GM12878 (cell line): ENCODE results near the gene TRIM50. TPM values are rescaled to one million over a fixed set of nuclear protein-coding genes. Genes with fewer than 3 reads are reported as not detected.

Experiments
- CEBPB ChIP-seq, 2 experiments: fragments of 150-350 bp in 1 of 2; IDR thresholded peaks; 2 replicates each; pipeline ENCODE4 v1.6.1; 2012 to 2014; ENCODE audit warnings: low read depth in 2 of 2, low read length in 2 of 2, borderline replicate concordance in 1 of 2, inconsistent platforms in 1 of 2
- CHD4 ChIP-seq: fragments of 200-600 bp; sonication (generic); IDR thresholded peaks from 2 replicates; pipeline ENCODE4 v1.6.1; 2016; ENCODE audit warnings: mild to moderate bottlenecking
- JUNB ChIP-seq: IDR thresholded peaks from 2 replicates; pipeline ENCODE4 v1.6.1; 2016; ENCODE audit warnings: antibody characterized with exemption, mild to moderate bottlenecking
- MEF2B ChIP-seq: fragments of 450-650 bp; IDR thresholded peaks from 2 replicates; pipeline ENCODE4 v1.6.1; 2018; ENCODE audit warnings: mild to moderate bottlenecking, moderate library complexity; ENCODE audit not compliant: partially characterized antibody, poor library complexity, severe bottlenecking
- MYB ChIP-seq: fragments of 150-350 bp; IDR thresholded peaks from 2 replicates; pipeline ENCODE4 v1.6.1; 2014; ENCODE audit warnings: mild to moderate bottlenecking, low read depth, low read length, borderline replicate concordance
- NBN ChIP-seq: fragments of 450-650 bp; IDR thresholded peaks from 2 replicates; pipeline ENCODE4 v1.6.1; 2016
- NFXL1 ChIP-seq: fragments of 450-650 bp; IDR thresholded peaks from 2 replicates; pipeline ENCODE4 v1.6.1; 2017; ENCODE audit warnings: antibody characterized with exemption, mild to moderate bottlenecking, borderline replicate concordance
- RAD21 ChIP-seq: IDR thresholded peaks from 2 replicates; pipeline ENCODE4 v1.6.1; 2011; ENCODE audit warnings: mild to moderate bottlenecking, low read depth, low read length, moderate library complexity; ENCODE audit not compliant: insufficient read depth
- SMARCA5 ChIP-seq: fragments of 450-650 bp; IDR thresholded peaks from 2 replicates; pipeline ENCODE4 v1.6.1; 2017; ENCODE audit warnings: mild to moderate bottlenecking
- STAT3 ChIP-seq: IDR thresholded peaks from 2 replicates; pipeline ENCODE4 v1.6.1; 2011; ENCODE audit warnings: low read depth, low read length, improper control_type of control experiment
- SUZ12 ChIP-seq: fragments of 200-600 bp; sonication (generic); IDR thresholded peaks from one replicate; pipeline ENCODE4 v1.6.1; 2018; ENCODE audit warnings: antibody characterized with exemption, mild to moderate bottlenecking; ENCODE audit not compliant: unreplicated experiment
- ZNF622 ChIP-seq: fragments of 450-650 bp; IDR thresholded peaks from 2 replicates; pipeline ENCODE4 v1.6.1; 2017; ENCODE audit warnings: mild to moderate bottlenecking, inconsistent platforms
- polyA plus RNA-seq, 11 experiments: library from polyadenylated mRNA; depleted of rRNA in 4 of 11; unstranded in 6 of 11; stranded (reverse) in 5 of 11; fragments of >200 nt; fragmentation: Nextera tagmentation in 4 of 11; fragmentation: Illumina TruSeq in 1 of 11; extraction: Ambion mirVana in 4 of 11; extraction: Trizol in 1 of 11; gene quantifications; 1 replicate in 1 of 11; 2 replicates in 10 of 11; pipeline versions ENCODE4 v1.2.1 to v1.2.3, GENCODE V29; 2011 to 2016; ENCODE audit warnings: inconsistent platforms in 2 of 11, missing spikeins in 2 of 11, low read depth in 1 of 11
- total RNA-seq, 4 experiments: library from RNA; depleted of rRNA in 3 of 4; stranded (reverse); fragments of >200 nt in 3 of 4; fragmentation: Illumina TruSeq in 1 of 4; extraction: Trizol in 1 of 4; gene quantifications; 2 replicates each; pipeline versions ENCODE4 v1.2.1 to v1.2.3, GENCODE V29; 2013 to 2021
- TF ChIP-seq, protein P1 (sequence below): fragments of 450-650 bp; IDR thresholded peaks from 2 replicates; pipeline ENCODE4 v1.6.1; 2018; ENCODE audit warnings: borderline replicate concordance, mild to moderate bottlenecking; ENCODE audit not compliant: partially characterized antibody
- TF ChIP-seq, protein P2 (sequence below), 3 experiments: IDR thresholded peaks in 2 of 3; conservative IDR thresholded peaks in 1 of 3; 2 replicates each; pipeline ENCODE4 v1.5.1; 2011; ENCODE audit warnings: low read depth in 3 of 3, low read length in 3 of 3, mild to moderate bottlenecking in 3 of 3, control low read depth in 2 of 3, moderate library complexity in 2 of 3, inconsistent platforms in 1 of 3, mixed read lengths in 1 of 3; ENCODE audit not compliant: control insufficient read depth in 2 of 3, insufficient read depth in 1 of 3; ENCODE audit errors: extremely low read depth in 1 of 3
- TF ChIP-seq, protein P3 (sequence below): fragments of 450-650 bp; formaldehyde crosslinking; IDR thresholded peaks from 2 replicates; pipeline ENCODE4 v1.5.0; 2022; ENCODE audit warnings: mild to moderate bottlenecking, missing genetic modification characterization
- TF ChIP-seq, protein P4 (sequence below): IDR thresholded peaks from 2 replicates; pipeline ENCODE4 v1.6.1; 2012; ENCODE audit warnings: low read length, inconsistent platforms
- TF ChIP-seq, protein P5 (sequence below): fragments of 450-650 bp; IDR thresholded peaks from 2 replicates; pipeline ENCODE4 v1.6.1; 2016; ENCODE audit warnings: mild to moderate bottlenecking
- TF ChIP-seq, protein P6 (sequence below): fragments of 450-650 bp; IDR thresholded peaks from 2 replicates; pipeline ENCODE4 v1.6.1; 2016; ENCODE audit warnings: mild to moderate bottlenecking

The TRIM50 gene
- total and polyA plus RNA-seq, 10 of the 15 experiments (the other 5 are each of a cell fraction or from before 2014, with no cell fraction given), result not detected

DNA sequence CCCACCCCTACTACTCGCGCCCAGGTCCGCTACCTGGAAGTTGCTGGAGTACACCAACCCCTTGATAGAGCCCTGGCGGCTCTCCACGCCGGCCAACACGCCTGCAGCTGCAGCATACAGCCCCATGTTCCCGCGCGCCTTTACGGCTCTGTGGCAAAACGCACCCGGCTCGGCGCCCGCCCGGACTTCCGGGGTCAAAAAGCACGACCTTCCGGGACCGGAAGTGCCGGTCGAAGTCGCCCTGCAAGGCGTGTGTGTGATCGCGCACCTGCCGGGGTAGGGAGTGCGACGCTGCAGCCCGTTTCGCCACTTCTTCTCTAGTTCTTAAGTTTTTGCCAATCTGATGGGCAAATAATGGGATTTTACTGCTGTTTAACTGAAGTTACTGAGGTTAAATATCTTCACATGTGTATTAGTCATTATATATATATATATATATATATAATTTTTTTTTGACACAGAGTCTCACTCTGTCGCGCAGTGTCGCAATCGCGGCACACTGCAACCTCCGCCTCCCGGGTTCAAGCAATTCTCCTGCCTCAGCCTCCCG is 19.1 kb downstream of the TRIM50 start, which contains the start of gene NSUN5 (continued):
- TF ChIP-seq, protein P1, sequence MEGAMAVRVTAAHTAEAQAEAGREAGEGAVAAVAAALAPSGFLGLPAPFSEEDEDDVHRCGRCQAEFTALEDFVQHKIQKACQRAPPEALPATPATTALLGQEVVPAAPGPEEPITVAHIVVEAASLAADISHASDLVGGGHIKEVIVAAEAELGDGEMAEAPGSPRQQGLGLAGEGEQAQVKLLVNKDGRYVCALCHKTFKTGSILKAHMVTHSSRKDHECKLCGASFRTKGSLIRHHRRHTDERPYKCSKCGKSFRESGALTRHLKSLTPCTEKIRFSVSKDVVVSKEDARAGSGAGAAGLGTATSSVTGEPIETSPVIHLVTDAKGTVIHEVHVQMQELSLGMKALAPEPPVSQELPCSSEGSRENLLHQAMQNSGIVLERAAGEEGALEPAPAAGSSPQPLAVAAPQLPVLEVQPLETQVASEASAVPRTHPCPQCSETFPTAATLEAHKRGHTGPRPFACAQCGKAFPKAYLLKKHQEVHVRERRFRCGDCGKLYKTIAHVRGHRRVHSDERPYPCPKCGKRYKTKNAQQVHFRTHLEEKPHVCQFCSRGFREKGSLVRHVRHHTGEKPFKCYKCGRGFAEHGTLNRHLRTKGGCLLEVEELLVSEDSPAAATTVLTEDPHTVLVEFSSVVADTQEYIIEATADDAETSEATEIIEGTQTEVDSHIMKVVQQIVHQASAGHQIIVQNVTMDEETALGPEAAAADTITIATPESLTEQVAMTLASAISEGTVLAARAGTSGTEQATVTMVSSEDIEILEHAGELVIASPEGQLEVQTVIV, result peak; percentile 98
- TF ChIP-seq, protein P2, sequence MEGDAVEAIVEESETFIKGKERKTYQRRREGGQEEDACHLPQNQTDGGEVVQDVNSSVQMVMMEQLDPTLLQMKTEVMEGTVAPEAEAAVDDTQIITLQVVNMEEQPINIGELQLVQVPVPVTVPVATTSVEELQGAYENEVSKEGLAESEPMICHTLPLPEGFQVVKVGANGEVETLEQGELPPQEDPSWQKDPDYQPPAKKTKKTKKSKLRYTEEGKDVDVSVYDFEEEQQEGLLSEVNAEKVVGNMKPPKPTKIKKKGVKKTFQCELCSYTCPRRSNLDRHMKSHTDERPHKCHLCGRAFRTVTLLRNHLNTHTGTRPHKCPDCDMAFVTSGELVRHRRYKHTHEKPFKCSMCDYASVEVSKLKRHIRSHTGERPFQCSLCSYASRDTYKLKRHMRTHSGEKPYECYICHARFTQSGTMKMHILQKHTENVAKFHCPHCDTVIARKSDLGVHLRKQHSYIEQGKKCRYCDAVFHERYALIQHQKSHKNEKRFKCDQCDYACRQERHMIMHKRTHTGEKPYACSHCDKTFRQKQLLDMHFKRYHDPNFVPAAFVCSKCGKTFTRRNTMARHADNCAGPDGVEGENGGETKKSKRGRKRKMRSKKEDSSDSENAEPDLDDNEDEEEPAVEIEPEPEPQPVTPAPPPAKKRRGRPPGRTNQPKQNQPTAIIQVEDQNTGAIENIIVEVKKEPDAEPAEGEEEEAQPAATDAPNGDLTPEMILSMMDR (IDR thresholded peaks at IDR 0.05 in 2 of 3, conservative IDR thresholded peaks at IDR 0.05 in 1 of 3; ENCODE audit: control insufficient read depth in 2 of 3, extremely low read depth in 1 of 3, insufficient read depth in 1 of 3, low read depth in 3 of 3, low read length in 3 of 3), result no peak
- TF ChIP-seq SMARCA5 (no peak; the same call in 1 of the 2 replicates), RAD21 (0 out of 2 replicates have a peak, but pooled peaks have one; percentile 4), JUNB (no peak), NBN (no peak), SUZ12 (no peak), STAT3 (no peak), CHD4 (no peak), MEF2B (no peak), ZNF622 (no peak), CEBPB (IDR thresholded peaks at IDR 0.05; ENCODE audit: borderline replicate concordance in 1 of 2, low read depth in 2 of 2, low read length in 2 of 2) (no peak), MYB (no peak), NFXL1 (no peak)
- TF ChIP-seq, protein P3, sequence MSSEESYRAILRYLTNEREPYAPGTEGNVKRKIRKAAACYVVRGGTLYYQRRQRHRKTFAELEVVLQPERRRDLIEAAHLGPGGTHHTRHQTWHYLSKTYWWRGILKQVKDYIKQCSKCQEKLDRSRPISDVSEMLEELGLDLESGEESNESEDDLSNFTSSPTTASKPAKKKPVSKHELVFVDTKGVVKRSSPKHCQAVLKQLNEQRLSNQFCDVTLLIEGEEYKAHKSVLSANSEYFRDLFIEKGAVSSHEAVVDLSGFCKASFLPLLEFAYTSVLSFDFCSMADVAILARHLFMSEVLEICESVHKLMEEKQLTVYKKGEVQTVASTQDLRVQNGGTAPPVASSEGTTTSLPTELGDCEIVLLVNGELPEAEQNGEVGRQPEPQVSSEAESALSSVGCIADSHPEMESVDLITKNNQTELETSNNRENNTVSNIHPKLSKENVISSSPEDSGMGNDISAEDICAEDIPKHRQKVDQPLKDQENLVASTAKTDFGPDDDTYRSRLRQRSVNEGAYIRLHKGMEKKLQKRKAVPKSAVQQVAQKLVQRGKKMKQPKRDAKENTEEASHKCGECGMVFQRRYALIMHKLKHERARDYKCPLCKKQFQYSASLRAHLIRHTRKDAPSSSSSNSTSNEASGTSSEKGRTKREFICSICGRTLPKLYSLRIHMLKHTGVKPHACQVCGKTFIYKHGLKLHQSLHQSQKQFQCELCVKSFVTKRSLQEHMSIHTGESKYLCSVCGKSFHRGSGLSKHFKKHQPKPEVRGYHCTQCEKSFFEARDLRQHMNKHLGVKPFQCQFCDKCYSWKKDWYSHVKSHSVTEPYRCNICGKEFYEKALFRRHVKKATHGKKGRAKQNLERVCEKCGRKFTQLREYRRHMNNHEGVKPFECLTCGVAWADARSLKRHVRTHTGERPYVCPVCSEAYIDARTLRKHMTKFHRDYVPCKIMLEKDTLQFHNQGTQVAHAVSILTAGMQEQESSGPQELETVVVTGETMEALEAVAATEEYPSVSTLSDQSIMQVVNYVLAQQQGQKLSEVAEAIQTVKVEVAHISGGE (CRISPR knock-in tag), result no peak
- TF ChIP-seq, protein P4, sequence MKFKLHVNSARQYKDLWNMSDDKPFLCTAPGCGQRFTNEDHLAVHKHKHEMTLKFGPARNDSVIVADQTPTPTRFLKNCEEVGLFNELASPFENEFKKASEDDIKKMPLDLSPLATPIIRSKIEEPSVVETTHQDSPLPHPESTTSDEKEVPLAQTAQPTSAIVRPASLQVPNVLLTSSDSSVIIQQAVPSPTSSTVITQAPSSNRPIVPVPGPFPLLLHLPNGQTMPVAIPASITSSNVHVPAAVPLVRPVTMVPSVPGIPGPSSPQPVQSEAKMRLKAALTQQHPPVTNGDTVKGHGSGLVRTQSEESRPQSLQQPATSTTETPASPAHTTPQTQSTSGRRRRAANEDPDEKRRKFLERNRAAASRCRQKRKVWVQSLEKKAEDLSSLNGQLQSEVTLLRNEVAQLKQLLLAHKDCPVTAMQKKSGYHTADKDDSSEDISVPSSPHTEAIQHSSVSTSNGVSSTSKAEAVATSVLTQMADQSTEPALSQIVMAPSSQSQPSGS, result no peak
- TF ChIP-seq, protein P5, sequence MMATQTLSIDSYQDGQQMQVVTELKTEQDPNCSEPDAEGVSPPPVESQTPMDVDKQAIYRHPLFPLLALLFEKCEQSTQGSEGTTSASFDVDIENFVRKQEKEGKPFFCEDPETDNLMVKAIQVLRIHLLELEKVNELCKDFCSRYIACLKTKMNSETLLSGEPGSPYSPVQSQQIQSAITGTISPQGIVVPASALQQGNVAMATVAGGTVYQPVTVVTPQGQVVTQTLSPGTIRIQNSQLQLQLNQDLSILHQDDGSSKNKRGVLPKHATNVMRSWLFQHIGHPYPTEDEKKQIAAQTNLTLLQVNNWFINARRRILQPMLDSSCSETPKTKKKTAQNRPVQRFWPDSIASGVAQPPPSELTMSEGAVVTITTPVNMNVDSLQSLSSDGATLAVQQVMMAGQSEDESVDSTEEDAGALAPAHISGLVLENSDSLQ, result no peak
- TF ChIP-seq, protein P6, sequence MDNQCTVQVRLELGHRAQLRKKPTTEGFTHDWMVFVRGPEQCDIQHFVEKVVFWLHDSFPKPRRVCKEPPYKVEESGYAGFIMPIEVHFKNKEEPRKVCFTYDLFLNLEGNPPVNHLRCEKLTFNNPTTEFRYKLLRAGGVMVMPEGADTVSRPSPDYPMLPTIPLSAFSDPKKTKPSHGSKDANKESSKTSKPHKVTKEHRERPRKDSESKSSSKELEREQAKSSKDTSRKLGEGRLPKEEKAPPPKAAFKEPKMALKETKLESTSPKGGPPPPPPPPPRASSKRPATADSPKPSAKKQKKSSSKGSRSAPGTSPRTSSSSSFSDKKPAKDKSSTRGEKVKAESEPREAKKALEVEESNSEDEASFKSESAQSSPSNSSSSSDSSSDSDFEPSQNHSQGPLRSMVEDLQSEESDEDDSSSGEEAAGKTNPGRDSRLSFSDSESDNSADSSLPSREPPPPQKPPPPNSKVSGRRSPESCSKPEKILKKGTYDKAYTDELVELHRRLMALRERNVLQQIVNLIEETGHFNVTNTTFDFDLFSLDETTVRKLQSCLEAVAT, result no peak
